ENCODE results near the gene STXBP5.

- no peak for TF ChIP-seq CTCF (IDR thresholded peaks at IDR 0.05)
- TF ChIP-seq POLR2A (IDR thresholded peaks at IDR 0.05) = no peak
Observed at GRCh38 chr6:147220345-147220744, 16.1 kb downstream of the STXBP5 start.

Measured in lower leg skin (tissue), 3 donors.